HEK293 (cell line): ENCODE data around the gene UNC93A.

Experiments used
- CTCF ChIA-PET: fragments of 350-600 bp; formaldehyde crosslinking; extraction: SDS; loops from one replicate; lab custom pipeline; 2021; ENCODE audit warnings: antibody characterized with exemption; lab: Yijun Ruan, JAX
- POLR2A ChIA-PET: fragments of 300-600 bp; formaldehyde crosslinking; extraction: SDS; loops from one replicate; lab custom pipeline; 2020; ENCODE audit warnings: antibody characterized with exemption, inconsistent platforms; lab: Yijun Ruan, JAX
- H3K27ac ChIP-seq: fragments of 200-500 bp; sonication (Bioruptor generic); 2 replicates; pipeline ENCODE4 v1.5.1; 2014; ENCODE audit warnings: low read depth, low read length, control low read depth, inconsistent platforms; ENCODE audit errors: extremely low read depth
- H3K36me3 ChIP-seq, 2 experiments: fragments of 200-500 bp in 1 of 2; sonication (Bioruptor generic) in 1 of 2; 1 replicate in 1 of 2; 2 replicates in 1 of 2; pipeline ENCODE4 v1.5.1; 2014 to 2017; ENCODE audit warnings: inconsistent platforms in 2 of 2, low read length in 2 of 2; ENCODE audit not compliant: control insufficient read depth in 2 of 2, insufficient read depth in 1 of 2
- H3K4me1 ChIP-seq: fragments of 200-500 bp; sonication (Bioruptor generic); 2 replicates; pipeline ENCODE4 v1.5.1; 2014; ENCODE audit warnings: mild to moderate bottlenecking, low read length, inconsistent platforms; ENCODE audit not compliant: control insufficient read depth, insufficient read depth
- H3K4me3 ChIP-seq: 2 replicates; pipeline ENCODE4 v1.5.1; 2011; ENCODE audit warnings: low read depth, mild to moderate bottlenecking, control low read depth, low read length, moderate library complexity
- H3K9me3 ChIP-seq: fragments of 200-500 bp; sonication (Bioruptor generic); 2 replicates; pipeline ENCODE4 v1.5.1; 2014; ENCODE audit warnings: low read depth, low read length, inconsistent platforms; ENCODE audit not compliant: control insufficient read depth, insufficient read depth
- FEZF1 ChIP-seq: fragments of 450-650 bp; formaldehyde crosslinking; IDR thresholded peaks from 2 replicates; pipeline ENCODE4 v1.5.1; 2016; ENCODE audit warnings: missing biosample characterization, missing genetic modification characterization
- SP2 ChIP-seq: fragments of 450-650 bp; formaldehyde crosslinking; IDR thresholded peaks from 2 replicates; pipeline ENCODE4 v1.5.1; 2016; ENCODE audit warnings: missing biosample characterization, missing genetic modification characterization
- SP7 ChIP-seq: fragments of 450-650 bp; formaldehyde crosslinking; IDR thresholded peaks from 2 replicates; pipeline ENCODE4 v1.5.1; 2016; ENCODE audit warnings: missing biosample characterization, missing genetic modification characterization
- ZBTB1 ChIP-seq: fragments of 450-650 bp; formaldehyde crosslinking; IDR thresholded peaks from 2 replicates; pipeline ENCODE4 v1.5.1; 2016; ENCODE audit warnings: missing biosample characterization, missing genetic modification characterization
- ZBTB7A ChIP-seq: fragments of 450-650 bp; formaldehyde crosslinking; IDR thresholded peaks from 2 replicates; pipeline ENCODE4 v1.5.1; 2016; ENCODE audit warnings: low read depth, missing biosample characterization, missing genetic modification characterization
- ZNF132 ChIP-seq: fragments of 450-650 bp; formaldehyde crosslinking; IDR thresholded peaks from 2 replicates; pipeline ENCODE4 v1.5.1; 2017; ENCODE audit warnings: missing biosample characterization, missing genetic modification characterization, borderline replicate concordance
- ZNF146 ChIP-seq: fragments of 450-650 bp; formaldehyde crosslinking; IDR thresholded peaks from 2 replicates; pipeline ENCODE4 v1.5.1; 2016; ENCODE audit warnings: missing biosample characterization, missing genetic modification characterization
- ZNF174 ChIP-seq: fragments of 450-650 bp; formaldehyde crosslinking; IDR thresholded peaks from 2 replicates; pipeline ENCODE4 v1.5.0; 2017; ENCODE audit warnings: missing biosample characterization, mild to moderate bottlenecking, missing genetic modification characterization
- ZNF2 ChIP-seq: fragments of 450-650 bp; formaldehyde crosslinking; IDR thresholded peaks from 2 replicates; pipeline ENCODE4 v1.5.1; 2016; ENCODE audit warnings: missing biosample characterization, missing genetic modification characterization
- ZNF202 ChIP-seq: fragments of 450-650 bp; formaldehyde crosslinking; IDR thresholded peaks from 2 replicates; pipeline ENCODE4 v1.5.1; 2016; ENCODE audit warnings: missing biosample characterization, missing genetic modification characterization, borderline replicate concordance
- ZNF23 ChIP-seq: fragments of 450-650 bp; formaldehyde crosslinking; IDR thresholded peaks from 2 replicates; pipeline ENCODE4 v1.5.1; 2016; ENCODE audit warnings: missing biosample characterization, missing genetic modification characterization, borderline replicate concordance
- ZNF24 ChIP-seq: fragments of 450-650 bp; formaldehyde crosslinking; IDR thresholded peaks from 2 replicates; pipeline ENCODE4 v1.5.1; 2016; ENCODE audit warnings: missing biosample characterization, missing genetic modification characterization
- ZNF324 ChIP-seq: fragments of 450-650 bp; formaldehyde crosslinking; IDR thresholded peaks from 2 replicates; pipeline ENCODE4 v1.5.1; 2016; ENCODE audit warnings: missing biosample characterization, missing genetic modification characterization
- ZNF404 ChIP-seq: fragments of 450-650 bp; formaldehyde crosslinking; IDR thresholded peaks from 2 replicates; pipeline ENCODE4 v1.5.1; 2017; ENCODE audit warnings: missing biosample characterization, missing genetic modification characterization
- ZNF501 ChIP-seq: fragments of 450-650 bp; formaldehyde crosslinking; IDR thresholded peaks from 2 replicates; pipeline ENCODE4 v1.5.1; 2016; ENCODE audit warnings: missing biosample characterization, missing genetic modification characterization
- ZNF600 ChIP-seq: fragments of 450-650 bp; formaldehyde crosslinking; IDR thresholded peaks from 2 replicates; pipeline ENCODE4 v1.5.1; 2016; ENCODE audit warnings: missing biosample characterization, missing genetic modification characterization
- ZNF610 ChIP-seq: fragments of 450-650 bp; formaldehyde crosslinking; IDR thresholded peaks from 2 replicates; pipeline ENCODE4 v1.5.1; 2016; ENCODE audit warnings: missing biosample characterization, missing genetic modification characterization, borderline replicate concordance
- ZNF629 ChIP-seq: fragments of 450-650 bp; formaldehyde crosslinking; IDR thresholded peaks from 2 replicates; pipeline ENCODE4 v1.5.1; 2017; ENCODE audit warnings: missing biosample characterization, missing genetic modification characterization
- ZNF768 ChIP-seq: fragments of 450-650 bp; formaldehyde crosslinking; IDR thresholded peaks from 2 replicates; pipeline ENCODE4 v1.5.1; 2018; ENCODE audit warnings: missing biosample characterization, mild to moderate bottlenecking, missing genetic modification characterization
- ZSCAN16 ChIP-seq: fragments of 450-650 bp; formaldehyde crosslinking; IDR thresholded peaks from 2 replicates; pipeline ENCODE4 v1.5.1; 2016; ENCODE audit warnings: missing biosample characterization, missing genetic modification characterization
- ZSCAN30 ChIP-seq: fragments of 450-650 bp; IDR thresholded peaks from 2 replicates; pipeline ENCODE4 v1.5.1; 2018; ENCODE audit warnings: missing biosample characterization, mild to moderate bottlenecking, missing genetic modification characterization, moderate library complexity
- TF ChIP-seq, protein P1 (sequence below): fragments of 450-650 bp; formaldehyde crosslinking; IDR thresholded peaks from 2 replicates; pipeline ENCODE4 v1.5.1; 2016; ENCODE audit warnings: missing biosample characterization, missing genetic modification characterization
- TF ChIP-seq, protein P2 (sequence below): fragments of 450-650 bp; formaldehyde crosslinking; IDR thresholded peaks from 2 replicates; pipeline ENCODE4 v1.5.1; 2016; ENCODE audit warnings: missing biosample characterization, missing genetic modification characterization
- TF ChIP-seq, protein P3 (sequence below): fragments of 450-650 bp; formaldehyde crosslinking; IDR thresholded peaks from 2 replicates; pipeline ENCODE4 v1.5.1; 2016; ENCODE audit warnings: missing biosample characterization, missing genetic modification characterization
- TF ChIP-seq, protein P4 (sequence below): fragments of 450-650 bp; formaldehyde crosslinking; IDR thresholded peaks from 2 replicates; pipeline ENCODE4 v1.5.1; 2017; ENCODE audit warnings: missing biosample characterization, missing genetic modification characterization
- TF ChIP-seq, protein P5 (sequence below): fragments of 450-650 bp; formaldehyde crosslinking; conservative IDR thresholded peaks from 2 replicates; pipeline ENCODE4 v1.5.1; 2016; ENCODE audit warnings: low read depth, missing biosample characterization, missing genetic modification characterization

Gene UNC93A

DNA sequence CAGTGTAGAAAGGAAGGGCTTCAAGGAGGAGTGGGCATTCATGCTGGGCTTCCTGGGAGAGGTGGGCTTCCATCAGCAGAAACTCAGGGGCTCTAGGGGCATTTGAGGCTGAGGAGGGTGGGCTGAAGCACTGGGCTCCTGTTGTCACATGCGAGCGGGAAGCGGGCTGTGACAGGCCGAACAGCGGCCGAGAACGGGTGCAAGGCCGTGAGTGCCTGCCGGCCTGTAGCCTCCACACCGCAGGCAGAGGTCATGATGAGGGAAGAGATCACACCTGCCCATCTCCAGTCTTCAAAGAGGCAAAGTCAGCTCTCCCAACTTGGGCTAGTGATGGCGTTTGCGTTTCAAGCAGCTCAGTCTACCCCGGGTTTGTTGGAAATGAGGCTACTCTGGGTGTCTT is 34.7 kb downstream of the UNC93A start (continued):
- TF ChIP-seq, protein P1, sequence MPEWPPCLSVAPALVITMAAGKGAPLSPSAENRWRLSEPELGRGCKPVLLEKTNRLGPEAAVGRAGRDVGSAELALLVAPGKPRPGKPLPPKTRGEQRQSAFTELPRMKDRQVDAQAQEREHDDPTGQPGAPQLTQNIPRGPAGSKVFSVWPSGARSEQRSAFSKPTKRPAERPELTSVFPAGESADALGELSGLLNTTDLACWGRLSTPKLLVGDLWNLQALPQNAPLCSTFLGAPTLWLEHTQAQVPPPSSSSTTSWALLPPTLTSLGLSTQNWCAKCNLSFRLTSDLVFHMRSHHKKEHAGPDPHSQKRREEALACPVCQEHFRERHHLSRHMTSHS (tag by site-specific recombination), result no peak
- TF ChIP-seq ZSCAN16, result no peak
- no peak for TF ChIP-seq ZNF404
- TF ChIP-seq ZNF768 (tag by site-specific recombination), result no peak
- TF ChIP-seq ZNF174 (tag by site-specific recombination), result no peak
- TF ChIP-seq, protein P2, sequence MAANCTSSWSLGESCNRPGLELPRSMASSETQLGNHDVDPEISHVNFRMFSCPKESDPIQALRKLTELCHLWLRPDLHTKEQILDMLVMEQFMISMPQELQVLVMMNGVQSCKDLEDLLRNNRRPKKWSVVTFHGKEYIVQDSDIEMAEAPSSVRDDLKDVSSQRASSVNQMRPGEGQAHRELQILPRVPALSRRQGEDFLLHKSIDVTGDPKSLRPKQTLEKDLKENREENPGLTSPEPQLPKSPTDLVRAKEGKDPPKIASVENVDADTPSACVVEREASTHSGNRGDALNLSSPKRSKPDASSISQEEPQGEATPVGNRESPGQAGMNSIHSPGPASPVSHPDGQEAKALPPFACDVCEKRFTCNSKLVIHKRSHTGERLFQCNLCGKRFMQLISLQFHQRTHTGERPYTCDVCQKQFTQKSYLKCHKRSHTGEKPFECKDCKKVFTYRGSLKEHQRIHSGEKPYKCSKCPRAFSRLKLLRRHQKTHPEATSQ (tag by site-specific recombination), result no peak

DNA sequence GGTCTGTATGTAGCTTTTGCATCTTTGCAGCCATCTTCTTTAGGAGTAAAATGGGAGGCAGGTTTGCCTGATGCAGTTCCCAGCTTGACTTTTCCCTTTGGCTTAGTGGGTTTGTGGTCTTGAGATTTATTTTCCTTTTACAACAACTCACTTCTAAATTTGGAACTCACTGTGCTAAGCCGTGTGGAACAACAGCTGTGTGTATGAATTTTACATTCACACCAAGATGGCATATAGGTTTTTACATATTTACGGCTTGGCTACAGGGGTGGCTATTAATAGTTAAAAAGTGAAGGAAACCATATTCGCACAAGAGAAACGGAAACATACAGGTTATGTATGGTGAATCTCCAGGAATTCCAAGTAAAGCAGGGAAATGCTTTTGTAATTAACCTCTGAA is 36.3 kb downstream of the UNC93A start:
- TF ChIP-seq ZNF202, result no peak
- no peak for TF ChIP-seq ZNF23 (tag by site-specific recombination)
- no peak for TF ChIP-seq ZNF610 (tag by site-specific recombination)
- TF ChIP-seq ZNF132, result no peak
- TF ChIP-seq, protein P3, sequence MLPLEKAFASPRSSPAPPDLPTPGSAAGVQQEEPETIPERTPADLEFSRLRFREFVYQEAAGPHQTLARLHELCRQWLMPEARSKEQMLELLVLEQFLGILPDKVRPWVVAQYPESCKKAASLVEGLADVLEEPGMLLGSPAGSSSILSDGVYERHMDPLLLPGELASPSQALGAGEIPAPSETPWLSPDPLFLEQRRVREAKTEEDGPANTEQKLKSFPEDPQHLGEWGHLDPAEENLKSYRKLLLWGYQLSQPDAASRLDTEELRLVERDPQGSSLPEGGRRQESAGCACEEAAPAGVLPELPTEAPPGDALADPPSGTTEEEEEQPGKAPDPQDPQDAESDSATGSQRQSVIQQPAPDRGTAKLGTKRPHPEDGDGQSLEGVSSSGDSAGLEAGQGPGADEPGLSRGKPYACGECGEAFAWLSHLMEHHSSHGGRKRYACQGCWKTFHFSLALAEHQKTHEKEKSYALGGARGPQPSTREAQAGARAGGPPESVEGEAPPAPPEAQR (tag by site-specific recombination), result no peak
- TF ChIP-seq SP2, result no peak
- TF ChIP-seq, protein P4, sequence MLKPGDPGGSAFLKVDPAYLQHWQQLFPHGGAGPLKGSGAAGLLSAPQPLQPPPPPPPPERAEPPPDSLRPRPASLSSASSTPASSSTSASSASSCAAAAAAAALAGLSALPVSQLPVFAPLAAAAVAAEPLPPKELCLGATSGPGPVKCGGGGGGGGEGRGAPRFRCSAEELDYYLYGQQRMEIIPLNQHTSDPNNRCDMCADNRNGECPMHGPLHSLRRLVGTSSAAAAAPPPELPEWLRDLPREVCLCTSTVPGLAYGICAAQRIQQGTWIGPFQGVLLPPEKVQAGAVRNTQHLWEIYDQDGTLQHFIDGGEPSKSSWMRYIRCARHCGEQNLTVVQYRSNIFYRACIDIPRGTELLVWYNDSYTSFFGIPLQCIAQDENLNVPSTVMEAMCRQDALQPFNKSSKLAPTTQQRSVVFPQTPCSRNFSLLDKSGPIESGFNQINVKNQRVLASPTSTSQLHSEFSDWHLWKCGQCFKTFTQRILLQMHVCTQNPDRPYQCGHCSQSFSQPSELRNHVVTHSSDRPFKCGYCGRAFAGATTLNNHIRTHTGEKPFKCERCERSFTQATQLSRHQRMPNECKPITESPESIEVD (tag by site-specific recombination), result no peak
- no peak for TF ChIP-seq ZNF629 (tag by site-specific recombination)
- TF ChIP-seq ZBTB7A (tag by site-specific recombination), result no peak
- TF ChIP-seq ZNF501 (tag by site-specific recombination), result no peak
- no peak for TF ChIP-seq ZNF146 (tag by site-specific recombination)
- TF ChIP-seq ZBTB1 (tag by site-specific recombination), result no peak
- no peak for TF ChIP-seq ZNF324 (tag by site-specific recombination)
- no peak for TF ChIP-seq ZNF2 (tag by site-specific recombination)
- no peak for TF ChIP-seq ZSCAN30 (tag by site-specific recombination)
- TF ChIP-seq ZNF600 (tag by site-specific recombination), result no peak
- TF ChIP-seq, protein P5, sequence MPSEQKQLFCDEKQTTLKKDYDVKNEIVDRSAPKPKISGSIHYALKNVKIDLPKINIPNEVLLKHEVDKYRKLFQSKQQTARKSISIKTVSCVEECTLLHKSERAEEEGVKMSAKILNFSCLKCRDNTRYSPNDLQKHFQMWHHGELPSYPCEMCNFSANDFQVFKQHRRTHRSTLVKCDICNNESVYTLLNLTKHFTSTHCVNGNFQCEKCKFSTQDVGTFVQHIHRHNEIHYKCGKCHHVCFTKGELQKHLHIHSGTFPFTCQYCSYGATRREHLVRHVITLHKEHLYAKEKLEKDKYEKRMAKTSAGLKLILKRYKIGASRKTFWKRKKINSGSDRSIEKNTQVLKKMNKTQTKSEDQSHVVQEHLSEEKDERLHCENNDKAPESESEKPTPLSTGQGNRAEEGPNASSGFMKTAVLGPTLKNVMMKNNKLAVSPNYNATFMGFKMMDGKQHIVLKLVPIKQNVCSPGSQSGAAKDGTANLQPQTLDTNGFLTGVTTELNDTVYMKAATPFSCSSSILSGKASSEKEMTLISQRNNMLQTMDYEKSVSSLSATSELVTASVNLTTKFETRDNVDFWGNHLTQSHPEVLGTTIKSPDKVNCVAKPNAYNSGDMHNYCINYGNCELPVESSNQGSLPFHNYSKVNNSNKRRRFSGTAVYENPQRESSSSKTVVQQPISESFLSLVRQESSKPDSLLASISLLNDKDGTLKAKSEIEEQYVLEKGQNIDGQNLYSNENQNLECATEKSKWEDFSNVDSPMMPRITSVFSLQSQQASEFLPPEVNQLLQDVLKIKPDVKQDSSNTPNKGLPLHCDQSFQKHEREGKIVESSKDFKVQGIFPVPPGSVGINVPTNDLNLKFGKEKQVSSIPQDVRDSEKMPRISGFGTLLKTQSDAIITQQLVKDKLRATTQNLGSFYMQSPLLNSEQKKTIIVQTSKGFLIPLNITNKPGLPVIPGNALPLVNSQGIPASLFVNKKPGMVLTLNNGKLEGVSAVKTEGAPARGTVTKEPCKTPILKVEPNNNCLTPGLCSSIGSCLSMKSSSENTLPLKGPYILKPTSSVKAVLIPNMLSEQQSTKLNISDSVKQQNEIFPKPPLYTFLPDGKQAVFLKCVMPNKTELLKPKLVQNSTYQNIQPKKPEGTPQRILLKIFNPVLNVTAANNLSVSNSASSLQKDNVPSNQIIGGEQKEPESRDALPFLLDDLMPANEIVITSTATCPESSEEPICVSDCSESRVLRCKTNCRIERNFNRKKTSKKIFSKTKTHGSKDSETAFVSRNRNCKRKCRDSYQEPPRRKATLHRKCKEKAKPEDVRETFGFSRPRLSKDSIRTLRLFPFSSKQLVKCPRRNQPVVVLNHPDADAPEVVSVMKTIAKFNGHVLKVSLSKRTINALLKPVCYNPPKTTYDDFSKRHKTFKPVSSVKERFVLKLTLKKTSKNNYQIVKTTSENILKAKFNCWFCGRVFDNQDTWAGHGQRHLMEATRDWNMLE (tag by site-specific recombination), result no peak
- TF ChIP-seq SP7, result no peak
- no peak for TF ChIP-seq FEZF1
- TF ChIP-seq ZNF24 (tag by site-specific recombination), result no peak
- ChIA-PET CTCF (interaction anchor here (0.8 to 1.7 kb wide), 3 partner anchors 17 to 41 kb away, joined by 3 to 4 read pairs (median 4); no protein-coding TSS in a partner anchor), POLR2A (no interaction called here)
- Histone ChIP-seq H3K36me3 (no peaks in the 10 kb centered on the region), H3K4me1 (no peaks in the 10 kb centered on the region), H3K27ac (no peak overlapping the region), H3K4me3 (no peak overlapping the region), H3K9me3 (no peaks in the 10 kb centered on the region)
